HepG2 (cell line): Measurements from ENCODE around the gene HDAC3. TPM values are rescaled to one million over a fixed set of nuclear protein-coding genes. Genes with fewer than 3 reads are reported as not detected.
A peak's percentile ranks its signal among the peaks of the same experiment; 100 is the strongest.

ENCODE experiments used
- AGO1 ChIP-seq: fragments of 200-400 bp; formaldehyde crosslinking; IDR thresholded peaks from 2 replicates; pipeline ENCODE4 v1.6.1; 2017; ENCODE audit warnings: mild to moderate bottlenecking, low read depth, low read length, moderate library complexity; ENCODE audit not compliant: poor library complexity, severe bottlenecking
- GATAD1 ChIP-seq: IDR thresholded peaks from 2 replicates; pipeline ENCODE4 v1.6.1; 2016; ENCODE audit warnings: missing genetic modification reagents, missing compliant biosample characterization
- HINFP ChIP-seq: sonication (generic); formaldehyde crosslinking; IDR thresholded peaks from 2 replicates; pipeline ENCODE4 v1.4.0; 2020; ENCODE audit warnings: low read depth, mild to moderate bottlenecking, missing genetic modification reagents
- HMGXB3 ChIP-seq: sonication (generic); formaldehyde crosslinking; IDR thresholded peaks from 2 replicates; pipeline ENCODE4 v1.4.0; 2020; ENCODE audit warnings: missing genetic modification reagents, borderline replicate concordance
- HMGXB4 ChIP-seq, 2 experiments: sonication (generic) in 1 of 2; formaldehyde crosslinking in 1 of 2; IDR thresholded peaks; 2 replicates each; pipeline versions ENCODE4 v1.4.0 to v1.6.1; 2018 to 2020; ENCODE audit warnings: missing genetic modification reagents in 2 of 2, borderline replicate concordance in 1 of 2, low read depth in 1 of 2, mild to moderate bottlenecking in 1 of 2, missing biosample characterization in 1 of 2
- MTA1 ChIP-seq: sonication (generic); formaldehyde crosslinking; IDR thresholded peaks from 2 replicates; pipeline ENCODE4 v1.4.0; 2020; ENCODE audit warnings: missing genetic modification reagents, mild to moderate bottlenecking, borderline replicate concordance
- PCBP2 ChIP-seq: fragments of 200-400 bp; formaldehyde crosslinking; optimal IDR thresholded peaks from 2 replicates; pipeline ENCODE3; 2018; ENCODE audit warnings: low read length, low read depth; ENCODE audit not compliant: poor library complexity, severe bottlenecking
- RAD51 ChIP-seq: fragments of 450-650 bp; IDR thresholded peaks from 2 replicates; pipeline ENCODE4 v1.6.1; 2016; ENCODE audit warnings: borderline replicate concordance
- REPIN1 ChIP-seq: sonication (generic); formaldehyde crosslinking; IDR thresholded peaks from 2 replicates; pipeline ENCODE4 v1.8.0; 2022; ENCODE audit warnings: missing genetic modification reagents, low read depth, mild to moderate bottlenecking, borderline replicate concordance
- RFX3 ChIP-seq: IDR thresholded peaks from 2 replicates; pipeline ENCODE4 v1.6.1; 2016; ENCODE audit warnings: missing biosample characterization, missing genetic modification reagents
- RNF219 ChIP-seq: sonication (generic); formaldehyde crosslinking; IDR thresholded peaks from 2 replicates; pipeline ENCODE4 v1.5.0; 2020; ENCODE audit warnings: mild to moderate bottlenecking, missing genetic modification reagents
- ZFP36L1 ChIP-seq: sonication (generic); formaldehyde crosslinking; IDR thresholded peaks from 2 replicates; pipeline ENCODE4 v1.8.0; 2022; ENCODE audit warnings: mild to moderate bottlenecking, missing genetic modification reagents, moderate library complexity
- polyA plus RNA-seq, 8 experiments: library from polyadenylated mRNA; depleted of rRNA in 3 of 8; stranded (reverse) in 7 of 8; unstranded in 1 of 8; fragments of >200 nt; fragmentation: Illumina TruSeq in 4 of 8; extraction: Trizol in 4 of 8; gene quantifications; 2 replicates each; pipeline versions ENCODE4 v1.2.1 to v1.2.3, GENCODE V29; 2011 to 2016; ENCODE audit warnings: low read depth in 4 of 8, missing spikeins in 1 of 8, mixed read lengths in 1 of 8; ENCODE audit not compliant: insufficient read depth in 1 of 8
- total RNA-seq, 5 experiments: library from RNA; depleted of rRNA; stranded (reverse); fragments of >200 nt; fragmentation: Illumina TruSeq; extraction: Trizol; gene quantifications; 2 replicates each; pipeline ENCODE4 v1.2.3, GENCODE V29; 2016; ENCODE audit warnings: low read depth in 1 of 5
- TF ChIP-seq, protein P1 (sequence below): sonication (generic); formaldehyde crosslinking; IDR thresholded peaks from 2 replicates; pipeline ENCODE4 v1.9.0; 2022; ENCODE audit warnings: low read depth, missing genetic modification reagents

The HDAC3 gene
- total and polyA plus RNA-seq, 2 of the 13 experiments (the other 11 are each of a cell fraction or from before 2014, with no cell fraction given) = 84.0 to 94.1 TPM

- TF ChIP-seq HMGXB3 (CRISPR knock-in tag) (peak; percentile 13; the same call in 1 of the 2 replicates), REPIN1 (CRISPR knock-in tag) (no peak), ZFP36L1 (CRISPR knock-in tag) (no peak), RFX3 (no peak), HINFP (no peak), GATAD1 (CRISPR knock-in tag) (no peak), MTA1 (no peak), RAD51 (no peak), HMGXB4 (CRISPR knock-in tag; IDR thresholded peaks at IDR 0.05; ENCODE audit: borderline replicate concordance in 1 of 2, low read depth in 1 of 2) (peak in 1 of 2 experiments; percentile 78; a peak in 1 of 4 replicates), RNF219 (CRISPR knock-in tag) (no peak), AGO1 (peak; percentile 28), PCBP2 (no peak)
- TF ChIP-seq, protein P1, sequence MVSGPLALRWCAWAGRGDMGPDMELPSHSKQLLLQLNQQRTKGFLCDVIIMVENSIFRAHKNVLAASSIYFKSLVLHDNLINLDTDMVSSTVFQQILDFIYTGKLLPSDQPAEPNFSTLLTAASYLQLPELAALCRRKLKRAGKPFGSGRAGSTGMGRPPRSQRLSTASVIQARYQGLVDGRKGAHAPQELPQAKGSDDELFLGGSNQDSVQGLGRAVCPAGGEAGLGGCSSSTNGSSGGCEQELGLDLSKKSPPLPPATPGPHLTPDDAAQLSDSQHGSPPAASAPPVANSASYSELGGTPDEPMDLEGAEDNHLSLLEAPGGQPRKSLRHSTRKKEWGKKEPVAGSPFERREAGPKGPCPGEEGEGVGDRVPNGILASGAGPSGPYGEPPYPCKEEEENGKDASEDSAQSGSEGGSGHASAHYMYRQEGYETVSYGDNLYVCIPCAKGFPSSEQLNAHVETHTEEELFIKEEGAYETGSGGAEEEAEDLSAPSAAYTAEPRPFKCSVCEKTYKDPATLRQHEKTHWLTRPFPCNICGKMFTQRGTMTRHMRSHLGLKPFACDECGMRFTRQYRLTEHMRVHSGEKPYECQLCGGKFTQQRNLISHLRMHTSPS = no peak
Measured at GRCh38 chr5:141637767-141638419, 1.2 kb upstream of the HDAC3 start (continued).
